Thyroid gland (tissue), 4 donors: ENCODE data around the gene SLAMF7. TPM values are rescaled to one million over a fixed set of nuclear protein-coding genes. Genes with fewer than 3 reads are reported as not detected.

Source experiments
- DNase-seq, 2 donors: peaks; one replicate each; pipeline ENCODE4 v3.0.0-alpha.2; 2019
- H3K27ac ChIP-seq, 3 donors: fragments of 200-600 bp; sonication (generic); 1 replicate in 2 of 3; 2 replicates in 1 of 3; pipeline ENCODE4 v1.5.1; 2016 to 2019; ENCODE audit warnings: mild to moderate bottlenecking in 1 of 3, moderate library complexity in 1 of 3
- H3K27me3 ChIP-seq: fragments of 200-600 bp; sonication (generic); one replicate; pipeline ENCODE4 v1.5.1; 2019
- H3K36me3 ChIP-seq, 2 donors: fragments of 200-600 bp; sonication (generic); one replicate each; pipeline ENCODE4 v1.5.1; 2016 to 2019
- H3K4me1 ChIP-seq, 2 donors: fragments of 200-600 bp; sonication (generic); one replicate each; pipeline ENCODE4 v1.5.1; 2017 to 2019
- H3K4me3 ChIP-seq, 3 donors: fragments of 200-600 bp; sonication (generic); replicated peaks in 1 of 3; 1 replicate in 2 of 3; 2 replicates in 1 of 3; pipeline ENCODE4 v1.5.1; 2016; ENCODE audit warnings: mild to moderate bottlenecking in 1 of 3
- H3K9me3 ChIP-seq: fragments of 200-600 bp; sonication (generic); one replicate; pipeline ENCODE4 v1.5.1; 2017
- CTCF ChIP-seq, 6 experiments: fragments of 200-600 bp in 3 of 6; fragments of 450-650 bp in 3 of 6; sonication (generic) in 3 of 6; IDR thresholded peaks; one replicate each; pipeline ENCODE4 v1.5.1; 2016 to 2019; ENCODE audit warnings: antibody characterized with exemption in 6 of 6, mild to moderate bottlenecking in 2 of 6, inconsistent platforms in 1 of 6, moderate library complexity in 1 of 6
- POLR2A ChIP-seq, 2 donors: fragments of 450-650 bp; IDR thresholded peaks; one replicate each; pipeline ENCODE4 v1.6.1; 2017; ENCODE audit warnings: antibody characterized with exemption in 2 of 2, mild to moderate bottlenecking in 2 of 2, moderate library complexity in 1 of 2
- WGBS, 2 donors: methylation state at CpG; one replicate each; pipeline ENCODE4 v1.1.5; 2017; 5-methylcytosine and 5-hydroxymethylcytosine counted together
- intact Hi-C: fragments of 100-400 bp; cut with DNase I; formaldehyde crosslinking; loops from one replicate; pipeline ENCODE4 v1.15.1; 2023
- total RNA-seq, 4 donors: library from RNA; depleted of rRNA; stranded (reverse); fragments of >200 nt; gene quantifications; one replicate each; pipeline ENCODE4 v1.2.3, GENCODE V29; 2016

SLAMF7 gene
- total RNA-seq, 4 donors from 2014 or later: 0.22 to 0.93 (median 0.37) TPM

- intact Hi-C loops: no loop called here
- no peaks in the 10 kb centered on the region for H3K4me1 ChIP-seq
- H3K27me3 ChIP-seq: no peaks in the 10 kb centered on the region
- no peak overlapping the region for H3K4me3 ChIP-seq
- no peaks in the 10 kb centered on the region for H3K36me3 ChIP-seq
- no peak for DNase-seq
- no peak overlapping the region for H3K27ac ChIP-seq
- H3K9me3 ChIP-seq: no peaks in the 10 kb centered on the region
- no peak for TF ChIP-seq CTCF (IDR thresholded peaks at IDR 0.05)
- TF ChIP-seq POLR2A (IDR thresholded peaks at IDR 0.05): no peak
Measured at GRCh38 chr1:160753594-160753993, 14.5 kb downstream of the SLAMF7 start.

DNA sequence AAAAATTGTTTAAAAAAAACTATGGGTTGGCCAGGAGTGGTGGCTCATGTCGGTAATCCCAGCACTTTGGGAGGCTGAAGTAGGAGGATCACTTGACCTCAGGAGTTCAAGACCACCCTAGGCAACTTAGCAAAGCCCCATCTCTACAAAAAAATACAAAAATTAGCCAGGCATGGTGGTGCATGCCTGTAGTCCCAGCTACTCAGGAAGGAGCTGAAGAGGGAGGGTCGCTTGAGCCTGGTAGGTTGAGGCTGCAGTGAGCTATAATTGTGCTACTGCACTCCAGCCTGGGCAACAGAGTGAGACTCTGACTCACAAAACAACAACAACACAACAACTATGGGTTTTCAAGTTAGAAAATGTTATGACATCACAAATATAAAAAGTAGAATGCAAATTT is 16.4 kb downstream of the SLAMF7 start:
- TF ChIP-seq POLR2A (IDR thresholded peaks at IDR 0.05) (no peak), CTCF (IDR thresholded peaks at IDR 0.05) (no peak)
- intact Hi-C loops: no loop called here
- Histone ChIP-seq H3K36me3 (no peaks in the 10 kb centered on the region), H3K4me3 (no peak overlapping the region), H3K27me3 (no peaks in the 10 kb centered on the region), H3K9me3 (no peaks in the 10 kb centered on the region), H3K27ac (no peak overlapping the region), H3K4me1 (no peaks in the 10 kb centered on the region)
- no peak for DNase-seq
- WGBS, 2 donors: 79 to 88% methylated on average over 2 of the region's 2 CpGs

GRCh38 chr1:160755911-160756848 is 17.1 kb downstream of the SLAMF7 start:
- no peak for TF ChIP-seq CTCF (IDR thresholded peaks at IDR 0.05)
- TF ChIP-seq POLR2A (IDR thresholded peaks at IDR 0.05): no peak
- no peak overlapping the region for H3K27ac ChIP-seq
- no peak overlapping the region for H3K4me3 ChIP-seq
- no peaks in the 10 kb centered on the region for H3K36me3 ChIP-seq
- intact Hi-C loops: no loop called here
- no peaks in the 10 kb centered on the region for H3K27me3 ChIP-seq
- WGBS, 2 donors: 75 to 79% methylated on average over 5 of the region's 5 CpGs
- H3K9me3 ChIP-seq: no peaks in the 10 kb centered on the region
- DNase-seq: no peak
- H3K4me1 ChIP-seq: no peaks in the 10 kb centered on the region

DNA sequence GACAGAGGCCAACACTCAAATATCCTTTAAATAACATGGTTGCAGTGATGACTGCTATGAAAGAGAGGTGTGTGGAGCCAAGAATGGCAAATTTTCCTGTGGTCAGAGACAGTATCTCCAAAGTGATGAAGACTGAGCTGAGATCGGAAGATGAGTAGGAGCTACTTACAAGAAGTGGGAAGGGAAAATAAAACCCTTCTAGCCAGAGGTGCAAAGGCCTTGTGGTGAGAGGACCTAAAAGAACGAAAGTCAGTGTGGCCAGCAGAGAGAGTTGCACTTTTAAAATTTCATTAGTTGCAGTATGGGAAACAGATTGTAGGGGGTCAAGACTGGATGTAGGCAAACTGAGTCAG is 17.8 kb downstream of the SLAMF7 start:
- no peaks in the 10 kb centered on the region for H3K36me3 ChIP-seq
- no peak for DNase-seq
- no peaks in the 10 kb centered on the region for H3K27me3 ChIP-seq
- H3K9me3 ChIP-seq: no peaks in the 10 kb centered on the region
- H3K4me3 ChIP-seq: no peak overlapping the region
- H3K4me1 ChIP-seq: no peaks in the 10 kb centered on the region
- TF ChIP-seq POLR2A (IDR thresholded peaks at IDR 0.05): no peak
- WGBS, 2 donors: 89 to 93% methylated on average over 2 of the region's 2 CpGs
- H3K27ac ChIP-seq: no peak overlapping the region
- intact Hi-C loops: no loop called here

DNA sequence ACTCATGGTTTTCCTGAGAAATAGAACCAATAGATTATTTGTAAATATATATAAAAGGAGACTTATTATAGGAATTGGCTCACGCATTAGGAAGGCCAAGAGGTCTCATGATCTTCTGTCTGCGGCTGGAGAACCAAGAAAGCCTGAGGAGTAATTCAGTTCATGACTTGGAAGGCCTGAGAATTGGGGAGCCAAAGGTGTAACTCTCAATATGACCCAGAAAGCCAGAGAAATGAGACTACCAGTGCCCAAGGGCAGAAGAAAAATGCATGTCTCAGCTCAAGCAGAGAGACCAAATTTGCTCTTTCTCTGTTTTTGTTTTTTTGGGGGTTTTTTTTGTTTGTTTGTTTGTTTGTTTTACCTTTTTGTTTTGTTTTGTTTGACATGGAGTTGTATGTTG is 19.5 kb downstream of the SLAMF7 start:
- Histone ChIP-seq H3K4me1 (no peaks in the 10 kb centered on the region), H3K36me3 (no peaks in the 10 kb centered on the region), H3K9me3 (no peaks in the 10 kb centered on the region), H3K27ac (no peak overlapping the region), H3K4me3 (no peak overlapping the region), H3K27me3 (no peaks in the 10 kb centered on the region)
- TF ChIP-seq CTCF (IDR thresholded peaks at IDR 0.05): no peak
- TF ChIP-seq POLR2A (IDR thresholded peaks at IDR 0.05): no peak
- intact Hi-C loops: no loop called here
- 92 to 94% methylated on average over 2 of the region's 2 CpGs for WGBS, 2 donors
- no peak for DNase-seq
